Measurements from ENCODE around the gene DLG2. TPM values are rescaled to one million over a fixed set of nuclear protein-coding genes. Genes with fewer than 3 reads are reported as not detected.
"Not testable (repeated sequence)": the region's sequence is repeated elsewhere in the genome, so short reads cannot be mapped to it uniquely, and the experiment has no call there.

Gene DLG2
- total RNA-seq, 1 donor from 2014 or later, result 1.8 TPM

- H3K27me3 Mint-ChIP-seq (ENCODE audit: low read depth, unreplicated experiment), result no peaks in the 10 kb centered on the region
- Histone ChIP-seq H3K4me1 (ENCODE audit: insufficient read depth, low read length) (no peaks in the 10 kb centered on the region), H3K27me3 (ENCODE audit: insufficient read depth, low read length) (no peaks in the 10 kb centered on the region), H3K27ac (ENCODE audit: low read depth, low read length) (no peak overlapping the region), H3K4me2 (ENCODE audit: low read length) (no peak overlapping the region), H3K9ac (ENCODE audit: low read length) (no peak overlapping the region), H3K79me2 (ENCODE audit: insufficient read depth, low read length) (no peaks in the 10 kb centered on the region), H4K20me1 (ENCODE audit: insufficient read depth, low read length) (no peaks in the 10 kb centered on the region), H3K36me3 (ENCODE audit: insufficient read depth, low read length) (no peaks in the 10 kb centered on the region), H3K9me3 (ENCODE audit: insufficient read depth, low read depth, low read length) (no peaks in the 10 kb centered on the region), H2AFZ (ENCODE audit: low read depth, low read length) (no peak overlapping the region), H3K4me3 (ENCODE audit: insufficient read depth, low read depth, low read length) (no peak overlapping the region)
- TF ChIP-seq CTCF (IDR thresholded peaks at IDR 0.05; ENCODE audit: insufficient read depth, low read depth, low read length), result no peak
- TF ChIP-seq EZH2 (IDR thresholded peaks at IDR 0.05; ENCODE audit: insufficient read depth, low read length), result no peak
- no peaks in the 10 kb centered on the region for H3K9me3 Mint-ChIP-seq (ENCODE audit: unreplicated experiment)
- no peak for DNase-seq (ENCODE audit: low read depth)
- H3K4me1 Mint-ChIP-seq (ENCODE audit: low read depth, unreplicated experiment), result no peaks in the 10 kb centered on the region
- FAIRE-seq, result no peak
- H3K4me3 Mint-ChIP-seq (ENCODE audit: unreplicated experiment), result no peak overlapping the region
- no peaks in the 10 kb centered on the region for H3K36me3 Mint-ChIP-seq (ENCODE audit: low read depth, unreplicated experiment)
- no peak overlapping the region for H3K27ac Mint-ChIP-seq (ENCODE audit: unreplicated experiment)
Measured at GRCh38 chr11:83454674-83455073, 2172.5 kb downstream of the DLG2 start.

- no peak for TF ChIP-seq EZH2 (IDR thresholded peaks at IDR 0.05; ENCODE audit: insufficient read depth, low read length)
- TF ChIP-seq CTCF (IDR thresholded peaks at IDR 0.05; ENCODE audit: insufficient read depth, low read depth, low read length), result no peak
- H3K9ac ChIP-seq (ENCODE audit: low read length), result no peak overlapping the region
- H4K20me1 ChIP-seq (ENCODE audit: insufficient read depth, low read length), result no peaks in the 10 kb centered on the region
- no peak overlapping the region for H3K4me2 ChIP-seq (ENCODE audit: low read length)
- H3K36me3 ChIP-seq (ENCODE audit: insufficient read depth, low read length), result no peaks in the 10 kb centered on the region
- H3K4me1 Mint-ChIP-seq (ENCODE audit: low read depth, unreplicated experiment), result no peaks in the 10 kb centered on the region
- H3K36me3 Mint-ChIP-seq (ENCODE audit: low read depth, unreplicated experiment), result no peaks in the 10 kb centered on the region
- no peaks in the 10 kb centered on the region for H3K4me1 ChIP-seq (ENCODE audit: insufficient read depth, low read length)
- no peaks in the 10 kb centered on the region for H3K27me3 ChIP-seq (ENCODE audit: insufficient read depth, low read length)
- H3K27me3 Mint-ChIP-seq (ENCODE audit: low read depth, unreplicated experiment), result no peaks in the 10 kb centered on the region
- no peak overlapping the region for H3K27ac ChIP-seq (ENCODE audit: low read depth, low read length)
- no peaks in the 10 kb centered on the region for H3K9me3 ChIP-seq (ENCODE audit: insufficient read depth, low read depth, low read length)
- FAIRE-seq (no peak), DNase-seq (ENCODE audit: low read depth) (no peak)
- H3K9me3 Mint-ChIP-seq (ENCODE audit: unreplicated experiment), result no peaks in the 10 kb centered on the region
- H2AFZ ChIP-seq (ENCODE audit: low read depth, low read length), result no peak overlapping the region
- H3K4me3 ChIP-seq (ENCODE audit: insufficient read depth, low read depth, low read length), result no peak overlapping the region
- no peak overlapping the region for H3K4me3 Mint-ChIP-seq (ENCODE audit: unreplicated experiment)
- no peaks in the 10 kb centered on the region for H3K79me2 ChIP-seq (ENCODE audit: insufficient read depth, low read length)
- H3K27ac Mint-ChIP-seq (ENCODE audit: unreplicated experiment), result no peak overlapping the region
Measured at GRCh38 chr11:83449338-83449913, 2177.7 kb downstream of the DLG2 start.

- H3K36me3 ChIP-seq (ENCODE audit: insufficient read depth, low read length), result no peaks in the 10 kb centered on the region
- no peaks in the 10 kb centered on the region for H4K20me1 ChIP-seq (ENCODE audit: insufficient read depth, low read length)
- H3K27me3 ChIP-seq (ENCODE audit: insufficient read depth, low read length), result no peaks in the 10 kb centered on the region
- no peak for TF ChIP-seq EZH2 (IDR thresholded peaks at IDR 0.05; ENCODE audit: insufficient read depth, low read length)
- TF ChIP-seq CTCF (IDR thresholded peaks at IDR 0.05; ENCODE audit: insufficient read depth, low read depth, low read length), result no peak
- H3K4me3 Mint-ChIP-seq (ENCODE audit: unreplicated experiment), result no peak overlapping the region
- no peak overlapping the region for H3K9ac ChIP-seq (ENCODE audit: low read length)
- H3K27me3 Mint-ChIP-seq (ENCODE audit: low read depth, unreplicated experiment), result no peaks in the 10 kb centered on the region
- H3K9me3 Mint-ChIP-seq (ENCODE audit: unreplicated experiment), result no peaks in the 10 kb centered on the region
- DNase-seq (ENCODE audit: low read depth), result no peak
- no peaks in the 10 kb centered on the region for H3K36me3 Mint-ChIP-seq (ENCODE audit: low read depth, unreplicated experiment)
- H3K27ac ChIP-seq (ENCODE audit: low read depth, low read length), result no peak overlapping the region
- no peaks in the 10 kb centered on the region for H3K4me1 ChIP-seq (ENCODE audit: insufficient read depth, low read length)
- H3K79me2 ChIP-seq (ENCODE audit: insufficient read depth, low read length), result no peaks in the 10 kb centered on the region
- H2AFZ ChIP-seq (ENCODE audit: low read depth, low read length), result no peak overlapping the region
- no peak overlapping the region for H3K4me2 ChIP-seq (ENCODE audit: low read length)
- no peak overlapping the region for H3K27ac Mint-ChIP-seq (ENCODE audit: unreplicated experiment)
- no peak for FAIRE-seq
- no peaks in the 10 kb centered on the region for H3K4me1 Mint-ChIP-seq (ENCODE audit: low read depth, unreplicated experiment)
- no peaks in the 10 kb centered on the region for H3K9me3 ChIP-seq (ENCODE audit: insufficient read depth, low read depth, low read length)
- no peak overlapping the region for H3K4me3 ChIP-seq (ENCODE audit: insufficient read depth, low read depth, low read length)
Measured at GRCh38 chr11:83448686-83449085, 2178.5 kb downstream of the DLG2 start.

- DNase-seq (ENCODE audit: low read depth); H3K9me3 ChIP-seq (ENCODE audit: insufficient read depth, low read depth, low read length); H3K27me3 ChIP-seq (ENCODE audit: insufficient read depth, low read length); H3K27ac ChIP-seq (ENCODE audit: low read depth, low read length); H3K36me3 Mint-ChIP-seq (ENCODE audit: low read depth, unreplicated experiment); H3K4me3 ChIP-seq (ENCODE audit: insufficient read depth, low read depth, low read length); H3K9ac ChIP-seq (ENCODE audit: low read length); H3K79me2 ChIP-seq (ENCODE audit: insufficient read depth, low read length); H3K4me3 Mint-ChIP-seq (ENCODE audit: unreplicated experiment); H3K27ac Mint-ChIP-seq (ENCODE audit: unreplicated experiment); H3K4me1 Mint-ChIP-seq (ENCODE audit: low read depth, unreplicated experiment); H4K20me1 ChIP-seq (ENCODE audit: insufficient read depth, low read length); H2AFZ ChIP-seq (ENCODE audit: low read depth, low read length); FAIRE-seq; H3K36me3 ChIP-seq (ENCODE audit: insufficient read depth, low read length); H3K4me2 ChIP-seq (ENCODE audit: low read length); H3K27me3 Mint-ChIP-seq (ENCODE audit: low read depth, unreplicated experiment); H3K9me3 Mint-ChIP-seq (ENCODE audit: unreplicated experiment); H3K4me1 ChIP-seq (ENCODE audit: insufficient read depth, low read length): not testable (repeated sequence)
Measured at GRCh38 chr11:83443880-83444279, 2183.3 kb downstream of the DLG2 start.
